ENCODE results near the gene MAPK7. TPM values are rescaled to one million over a fixed set of nuclear protein-coding genes. Genes with fewer than 3 reads are reported as not detected.

The MAPK7 gene
- 18.9 and 22.6 TPM in 2 replicates for total RNA-seq

DNA sequence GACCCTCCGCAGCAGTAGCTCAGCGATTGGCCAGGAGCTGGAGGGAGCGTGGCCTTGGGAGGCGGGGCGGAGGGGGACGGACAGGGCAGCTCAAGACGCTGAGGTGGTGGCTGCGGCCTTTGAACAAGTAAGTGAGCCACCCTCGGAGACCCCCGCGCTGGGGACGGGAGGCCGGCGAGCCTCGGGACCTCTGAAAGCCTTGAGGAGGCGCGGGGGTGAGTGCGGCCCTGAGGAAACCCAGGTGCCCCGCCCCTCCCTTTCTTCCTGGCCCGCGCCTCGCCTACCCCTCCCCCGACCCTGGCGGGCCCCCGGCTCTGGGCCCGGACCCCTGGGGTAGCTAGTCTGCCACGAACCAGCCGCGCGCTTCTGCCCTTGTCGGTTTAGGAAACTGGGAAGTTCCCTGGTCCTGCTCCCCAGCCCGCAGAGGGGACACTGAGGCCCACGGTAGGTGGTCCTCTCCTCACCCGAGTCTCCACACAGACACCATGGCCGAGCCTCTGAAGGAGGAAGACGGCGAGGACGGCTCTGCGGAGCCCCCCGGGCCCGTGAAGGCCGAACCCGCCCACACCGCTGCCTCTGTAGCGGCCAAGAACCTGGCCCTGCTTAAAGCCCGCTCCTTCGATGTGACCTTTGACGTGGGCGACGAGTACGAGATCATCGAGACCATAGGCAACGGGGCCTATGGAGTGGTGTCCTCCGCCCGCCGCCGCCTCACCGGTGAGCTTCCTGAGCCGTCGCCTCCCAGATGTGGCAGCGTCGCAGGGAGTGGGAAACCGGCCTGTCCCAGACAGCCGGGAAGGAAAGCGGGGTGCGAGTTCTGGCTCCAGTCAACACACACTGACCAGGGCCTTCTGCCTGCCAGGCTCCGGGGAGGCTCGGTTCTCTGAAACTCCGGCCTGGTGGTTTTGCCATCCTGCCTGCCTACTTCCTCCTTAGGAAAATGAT lies at the start of gene MAPK7:
Gene MAPK7, plus strand, starts transcription at position 83 of the 945 bp plus-strand sequence. Its CDS starts 403 bp downstream, at position 486.
- peaks cover 26% of the 10 kb centered on the region for H3K36me3 Mint-ChIP-seq (ENCODE audit: low read depth)
- no peak for DNase-seq (ENCODE audit: low spot score)
- H3K4me3 Mint-ChIP-seq (ENCODE audit: low read depth): peak within 1 kb of the TSS; percentile 98
- no peaks in the 10 kb centered on the region for H3K27me3 Mint-ChIP-seq (ENCODE audit: low read depth)
- intact Hi-C loops (cut with micrococcal nuclease): loop anchor here (1.0 to 10.0 kb wide), 5 partner anchors 16 to 1191 kb away; partner anchors contain the start of genes ALDH3A2 and B9D1
- H3K27ac Mint-ChIP-seq: peak within 1 kb of the TSS; percentile 97
- peaks cover 21% of the 10 kb centered on the region for H3K4me1 Mint-ChIP-seq (ENCODE audit: low read depth)
- no peaks in the 10 kb centered on the region for H3K9me3 Mint-ChIP-seq

DNA sequence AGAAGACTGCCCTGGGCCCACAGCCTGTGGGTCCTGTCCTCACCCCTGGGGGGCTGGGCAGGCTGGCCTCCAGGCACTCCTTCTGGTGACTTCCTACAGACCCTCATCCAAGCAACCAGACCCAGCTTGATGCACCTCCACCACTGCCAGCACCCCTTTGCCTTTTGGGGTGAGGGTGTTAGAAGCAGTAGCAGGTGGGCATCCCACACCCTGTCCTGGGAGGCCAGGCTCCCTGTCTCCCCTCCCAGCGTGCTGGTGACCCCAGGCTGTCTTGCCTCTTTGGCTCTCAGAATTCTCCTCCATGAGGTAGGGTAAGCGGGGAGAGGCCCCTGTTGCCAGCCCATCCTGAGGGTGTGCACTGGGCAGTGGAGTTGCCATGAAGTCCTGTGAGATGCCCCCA lies 49.2 kb upstream of the MAPK7 start:
- H3K4me3 Mint-ChIP-seq (ENCODE audit: low read depth): no peak overlapping the region
- intact Hi-C loops (cut with micrococcal nuclease): no loop called here
- peaks cover 6% of the 10 kb centered on the region for H3K27me3 Mint-ChIP-seq (ENCODE audit: low read depth)
- DNase-seq (ENCODE audit: low spot score): no peak
- peaks cover 3% of the 10 kb centered on the region for H3K4me1 Mint-ChIP-seq (ENCODE audit: low read depth)
- no peak overlapping the region for H3K27ac Mint-ChIP-seq
- H3K9me3 Mint-ChIP-seq: peaks cover 13% of the 10 kb centered on the region
- H3K36me3 Mint-ChIP-seq (ENCODE audit: low read depth): no peaks in the 10 kb centered on the region

DNA sequence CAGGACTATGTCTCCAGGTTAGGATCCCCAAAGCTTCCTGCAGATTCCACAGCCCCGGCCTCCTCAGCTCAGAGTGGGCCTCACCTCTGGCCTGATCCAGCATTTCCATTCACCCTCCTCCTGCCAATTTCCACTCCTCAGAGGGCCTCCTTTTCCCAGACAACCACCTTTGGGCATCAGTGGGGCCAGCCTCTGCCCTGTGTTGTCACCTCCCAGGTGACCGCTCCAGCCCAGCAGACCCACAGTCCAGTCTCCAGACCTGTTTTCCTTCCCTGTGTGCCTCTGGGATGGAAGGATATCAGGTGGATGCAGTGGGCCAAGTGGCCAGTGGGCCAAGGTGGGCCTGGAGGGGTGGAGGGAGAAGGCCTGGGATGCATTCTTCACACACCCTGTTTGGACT lies 48.5 kb upstream of the MAPK7 start:
- H3K27me3 Mint-ChIP-seq (ENCODE audit: low read depth): peaks cover 6% of the 10 kb centered on the region
- intact Hi-C loops (cut with micrococcal nuclease): no loop called here
- DNase-seq (ENCODE audit: low spot score): no peak
- H3K36me3 Mint-ChIP-seq (ENCODE audit: low read depth): no peaks in the 10 kb centered on the region
- H3K4me3 Mint-ChIP-seq (ENCODE audit: low read depth): no peak overlapping the region
- H3K27ac Mint-ChIP-seq: no peak overlapping the region
- peaks cover 3% of the 10 kb centered on the region for H3K4me1 Mint-ChIP-seq (ENCODE audit: low read depth)
- H3K9me3 Mint-ChIP-seq: peaks cover 10% of the 10 kb centered on the region

DNA sequence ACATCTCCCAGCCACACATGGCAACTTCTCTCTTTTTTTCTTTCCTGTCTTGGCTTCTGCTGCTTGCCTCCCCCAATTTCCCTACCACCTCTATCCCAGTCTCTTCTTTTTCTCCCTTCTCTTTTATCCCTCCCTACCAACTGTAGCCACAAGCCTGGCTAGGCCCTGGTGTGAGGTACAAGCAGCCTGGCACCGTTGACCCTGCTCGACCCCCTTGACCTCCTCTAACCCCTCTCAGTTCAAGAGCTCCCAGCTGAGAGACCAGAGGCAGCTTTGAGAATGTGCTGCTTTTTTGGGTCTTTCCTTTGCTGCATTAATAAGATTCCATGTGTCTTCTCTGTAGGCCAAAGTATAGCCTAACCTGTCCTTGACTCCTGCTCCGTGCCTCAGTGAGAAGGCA lies 48.0 kb upstream of the MAPK7 start:
- intact Hi-C loops (cut with micrococcal nuclease): no loop called here
- Mint-ChIP-seq H3K4me3 (ENCODE audit: low read depth) (no peak overlapping the region), H3K4me1 (ENCODE audit: low read depth) (peaks cover 3% of the 10 kb centered on the region)

DNA sequence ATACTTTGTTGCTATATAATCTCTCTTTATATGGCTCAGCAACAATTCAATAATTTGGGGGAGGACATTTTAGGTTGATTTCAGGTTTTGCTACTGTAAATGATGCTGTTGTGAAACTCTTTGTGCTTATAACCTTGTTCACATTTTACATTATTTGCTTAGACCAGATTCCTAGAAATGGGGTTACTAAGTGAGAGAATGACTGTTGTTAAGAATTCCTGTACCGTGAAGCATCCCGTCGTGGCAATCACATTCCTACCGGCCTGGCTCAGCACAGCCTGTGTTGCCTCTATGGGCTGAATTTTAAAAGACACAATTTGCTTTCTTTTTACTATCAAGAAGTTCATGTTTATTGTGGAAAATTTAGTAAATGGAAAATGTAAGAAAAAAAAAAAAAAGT lies 47.2 kb upstream of the MAPK7 start:
- Mint-ChIP-seq H3K9me3 (no peaks in the 10 kb centered on the region), H3K4me3 (ENCODE audit: low read depth) (no peak overlapping the region), H3K27ac (no peak overlapping the region), H3K36me3 (ENCODE audit: low read depth) (no peaks in the 10 kb centered on the region), H3K27me3 (ENCODE audit: low read depth) (peaks cover 2% of the 10 kb centered on the region), H3K4me1 (ENCODE audit: low read depth) (peaks cover 3% of the 10 kb centered on the region)
- intact Hi-C loops (cut with micrococcal nuclease): no loop called here
- DNase-seq (ENCODE audit: low spot score): no peak

More for the DNA sequence above, 48.0 kb upstream of the MAPK7 start:
- H3K27ac Mint-ChIP-seq: no peak overlapping the region
- no peak for DNase-seq (ENCODE audit: low spot score)
- H3K9me3 Mint-ChIP-seq: peaks cover 6% of the 10 kb centered on the region
- no peaks in the 10 kb centered on the region for H3K36me3 Mint-ChIP-seq (ENCODE audit: low read depth)
- H3K27me3 Mint-ChIP-seq (ENCODE audit: low read depth): peaks cover 2% of the 10 kb centered on the region

DNA sequence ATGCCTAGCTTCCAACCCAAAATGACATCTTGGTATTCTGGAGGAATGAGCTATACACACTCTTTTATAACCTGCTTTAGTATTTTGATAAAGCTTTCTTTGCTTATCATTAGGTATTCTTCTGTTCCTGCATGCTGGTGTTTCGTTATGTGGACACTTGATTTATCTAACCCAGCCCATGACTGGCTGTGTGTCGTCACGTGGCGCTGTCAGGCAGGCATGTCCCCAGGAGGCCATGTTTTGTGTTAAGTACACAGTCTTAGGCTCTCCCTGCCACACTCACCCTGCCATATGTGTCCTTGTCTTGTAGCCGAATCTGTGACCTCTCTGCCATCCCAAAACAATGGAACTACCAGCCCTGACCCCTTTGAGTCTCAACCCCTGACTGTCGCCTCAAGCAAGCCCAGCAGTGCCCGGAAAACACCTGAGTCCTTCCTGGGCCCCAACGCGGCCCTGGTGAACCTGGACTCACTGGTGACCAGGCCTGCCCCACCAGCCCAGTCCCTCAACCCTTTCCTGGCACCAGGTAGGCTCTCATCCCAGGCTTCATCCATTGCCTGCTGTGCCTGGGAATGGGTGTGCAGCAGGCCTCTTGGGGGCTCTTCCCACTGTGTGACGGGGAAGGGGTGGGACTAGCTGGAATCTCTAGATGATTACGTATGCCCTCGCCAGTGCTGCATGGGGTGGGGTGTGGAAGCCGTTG lies 46.6 kb upstream of the MAPK7 start:
- DNase-seq (ENCODE audit: low spot score): no peak
- no peak overlapping the region for H3K27ac Mint-ChIP-seq
- intact Hi-C loops (cut with micrococcal nuclease): no loop called here
- peaks cover 2% of the 10 kb centered on the region for H3K27me3 Mint-ChIP-seq (ENCODE audit: low read depth)
- peaks cover 3% of the 10 kb centered on the region for H3K4me1 Mint-ChIP-seq (ENCODE audit: low read depth)
- H3K4me3 Mint-ChIP-seq (ENCODE audit: low read depth): no peak overlapping the region
- H3K9me3 Mint-ChIP-seq: no peaks in the 10 kb centered on the region
- H3K36me3 Mint-ChIP-seq (ENCODE audit: low read depth): no peaks in the 10 kb centered on the region

DNA sequence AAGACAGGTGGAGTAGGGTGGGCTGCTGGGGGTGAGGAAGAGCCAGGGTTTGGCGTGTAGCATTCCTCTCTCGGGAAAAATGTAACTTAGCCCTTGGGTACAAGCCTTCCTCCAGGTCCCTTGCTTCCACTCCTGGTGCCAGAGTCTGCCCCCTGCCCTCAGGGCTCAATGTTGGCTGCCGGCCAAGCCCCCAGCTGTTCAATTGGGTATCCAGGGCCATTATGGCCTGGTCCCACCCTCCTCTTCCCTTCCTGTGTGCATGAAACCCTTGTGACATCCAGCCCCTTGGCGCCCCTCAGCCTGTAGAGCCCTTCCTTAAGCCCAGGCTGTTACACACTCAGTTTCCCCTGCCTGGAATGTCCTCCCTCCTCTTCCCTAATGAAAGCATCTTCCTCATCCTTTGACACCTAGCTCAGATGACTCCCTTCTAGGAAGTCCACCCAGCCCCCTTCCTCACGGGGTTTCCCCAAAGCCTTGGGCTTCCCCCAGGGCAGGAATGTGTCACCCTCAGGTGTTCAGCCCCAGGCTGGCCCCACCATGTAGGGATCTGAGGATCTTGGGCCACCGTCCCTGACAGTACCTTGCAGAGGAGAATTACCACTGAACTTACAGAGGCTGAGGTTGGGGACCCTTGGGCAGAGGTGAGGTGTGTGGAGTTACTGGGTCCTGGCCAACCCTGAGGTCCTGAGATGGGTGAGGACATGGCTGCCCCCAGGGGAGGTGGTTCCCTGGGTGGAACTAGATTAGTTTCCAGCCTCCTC lies 45.7 kb upstream of the MAPK7 start:
- H3K4me3 Mint-ChIP-seq (ENCODE audit: low read depth): no peak overlapping the region
- H3K4me1 Mint-ChIP-seq (ENCODE audit: low read depth): peaks cover 3% of the 10 kb centered on the region
- intact Hi-C loops (cut with micrococcal nuclease): no loop called here
- H3K9me3 Mint-ChIP-seq: no peaks in the 10 kb centered on the region
- H3K27me3 Mint-ChIP-seq (ENCODE audit: low read depth): peaks cover 2% of the 10 kb centered on the region
- no peak for DNase-seq (ENCODE audit: low spot score)
- H3K36me3 Mint-ChIP-seq (ENCODE audit: low read depth): no peaks in the 10 kb centered on the region
- no peak overlapping the region for H3K27ac Mint-ChIP-seq

DNA sequence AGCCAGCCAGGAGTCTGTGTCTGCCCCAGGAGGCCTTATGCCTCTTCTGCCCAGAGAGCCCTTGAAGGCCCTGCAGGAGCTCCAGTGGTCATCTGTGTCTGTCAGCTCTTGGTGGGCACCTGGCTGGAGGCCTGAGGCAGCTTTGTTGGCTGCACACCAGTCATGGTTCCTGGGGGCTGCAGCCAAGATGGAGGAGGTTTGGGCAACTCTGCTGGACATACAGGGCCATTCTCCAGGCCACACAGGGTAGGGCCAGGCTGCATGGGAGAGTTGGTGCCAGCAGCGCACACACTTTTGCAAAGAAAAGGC lies 45.2 kb upstream of the MAPK7 start:
- Mint-ChIP-seq H3K4me3 (ENCODE audit: low read depth) (no peak overlapping the region), H3K27ac (no peak overlapping the region), H3K36me3 (ENCODE audit: low read depth) (no peaks in the 10 kb centered on the region), H3K9me3 (no peaks in the 10 kb centered on the region), H3K4me1 (ENCODE audit: low read depth) (peaks cover 3% of the 10 kb centered on the region), H3K27me3 (ENCODE audit: low read depth) (peaks cover 2% of the 10 kb centered on the region)
- no peak for DNase-seq (ENCODE audit: low spot score)
- intact Hi-C loops (cut with micrococcal nuclease): no loop called here

DNA sequence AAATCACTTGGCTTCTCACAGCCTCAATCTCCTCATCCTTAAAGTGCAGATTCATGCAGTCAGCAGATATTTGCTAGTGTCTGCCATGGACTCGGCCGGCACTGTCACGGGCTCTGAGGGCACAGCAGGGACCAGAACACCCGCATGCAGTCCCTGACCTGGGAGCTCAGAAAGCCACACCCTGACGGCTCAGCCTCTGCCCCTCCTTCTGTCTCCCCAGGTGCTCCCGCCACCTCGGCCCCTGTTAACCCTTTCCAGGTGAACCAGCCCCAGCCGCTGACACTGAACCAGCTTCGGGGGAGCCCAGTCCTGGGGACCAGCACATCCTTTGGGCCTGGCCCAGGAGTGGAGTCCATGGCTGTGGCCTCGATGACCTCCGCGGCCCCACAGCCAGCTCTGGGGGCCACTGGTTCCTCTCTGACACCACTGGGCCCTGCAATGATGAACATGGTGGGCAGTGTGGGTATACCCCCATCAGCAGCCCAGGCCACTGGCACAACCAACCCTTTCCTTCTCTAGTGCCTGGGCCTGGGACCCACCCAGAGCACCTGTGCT lies 44.5 kb upstream of the MAPK7 start:
- no peak overlapping the region for H3K4me3 Mint-ChIP-seq (ENCODE audit: low read depth)
- H3K9me3 Mint-ChIP-seq: no peaks in the 10 kb centered on the region
- H3K36me3 Mint-ChIP-seq (ENCODE audit: low read depth): no peaks in the 10 kb centered on the region
- peaks cover 3% of the 10 kb centered on the region for H3K4me1 Mint-ChIP-seq (ENCODE audit: low read depth)
- H3K27ac Mint-ChIP-seq: no peak overlapping the region
- intact Hi-C loops (cut with micrococcal nuclease): no loop called here
- no peak for DNase-seq (ENCODE audit: low spot score)
- H3K27me3 Mint-ChIP-seq (ENCODE audit: low read depth): peaks cover 2% of the 10 kb centered on the region

DNA sequence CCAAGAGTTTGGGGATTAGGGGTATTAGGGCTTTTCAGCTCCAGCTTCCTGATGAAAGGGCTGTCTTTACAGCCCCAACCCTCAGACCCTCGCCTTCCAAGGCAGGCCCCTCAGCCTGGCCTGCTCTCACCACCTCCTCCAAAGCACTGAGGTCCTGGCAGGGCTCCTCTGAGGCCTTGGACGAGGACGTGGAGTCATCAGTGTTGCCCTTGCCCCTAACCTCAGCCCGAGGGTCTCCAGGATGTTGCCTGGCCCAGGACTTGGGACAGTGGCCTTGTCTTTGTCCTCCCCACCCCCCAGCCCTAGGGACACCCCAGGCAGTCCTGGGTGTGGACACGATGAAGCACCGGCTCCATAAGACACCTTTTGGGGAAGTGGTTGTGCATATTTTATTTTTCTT lies 44.0 kb upstream of the MAPK7 start:
- no peak overlapping the region for H3K4me3 Mint-ChIP-seq (ENCODE audit: low read depth)
- no peak for DNase-seq (ENCODE audit: low spot score)
- no peak overlapping the region for H3K27ac Mint-ChIP-seq
- H3K27me3 Mint-ChIP-seq (ENCODE audit: low read depth): peaks cover 2% of the 10 kb centered on the region
- peaks cover 3% of the 10 kb centered on the region for H3K4me1 Mint-ChIP-seq (ENCODE audit: low read depth)
- H3K9me3 Mint-ChIP-seq: no peaks in the 10 kb centered on the region
- intact Hi-C loops (cut with micrococcal nuclease): no loop called here
- H3K36me3 Mint-ChIP-seq (ENCODE audit: low read depth): no peaks in the 10 kb centered on the region

DNA sequence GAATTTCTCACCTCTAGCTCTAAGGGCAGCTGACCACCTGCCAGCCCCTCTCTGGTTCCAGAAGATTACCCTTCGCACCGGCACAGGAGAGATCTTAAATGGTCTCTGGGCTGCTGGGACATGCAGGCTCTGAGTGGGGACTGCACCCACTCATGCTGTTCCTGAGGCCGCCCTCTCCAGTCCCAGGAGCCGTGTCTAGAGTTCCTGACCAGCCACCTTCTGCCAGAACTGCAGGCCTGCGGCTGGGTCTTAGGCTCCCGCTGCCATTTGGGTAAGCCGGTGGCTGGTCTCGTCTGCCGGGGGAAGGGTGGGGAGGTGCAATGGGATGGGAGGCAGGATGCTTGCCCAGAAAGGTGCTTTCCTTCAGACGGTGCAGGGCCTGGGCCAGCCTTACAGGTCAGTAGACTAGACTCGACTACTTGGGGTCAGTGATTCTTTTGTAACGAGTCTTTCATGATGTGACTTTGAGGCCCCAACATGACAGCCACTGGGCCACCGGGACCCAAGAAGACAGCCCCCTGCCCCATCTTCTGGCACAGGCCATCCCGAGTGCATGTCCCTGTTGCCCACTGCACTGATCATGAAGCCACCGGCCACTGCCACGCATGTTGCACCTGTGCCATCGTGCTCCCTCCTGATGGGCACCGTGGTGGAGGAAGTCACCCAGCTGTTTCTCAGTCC lies 42.2 kb upstream of the MAPK7 start:
- H3K9me3 Mint-ChIP-seq: no peaks in the 10 kb centered on the region
- intact Hi-C loops (cut with micrococcal nuclease): loop anchor here (5.0 kb wide), 1 partner anchor 54 kb away; no protein-coding TSS in a partner anchor
- no peak overlapping the region for H3K4me3 Mint-ChIP-seq (ENCODE audit: low read depth)
- no peak overlapping the region for H3K27ac Mint-ChIP-seq
- H3K27me3 Mint-ChIP-seq (ENCODE audit: low read depth): no peaks in the 10 kb centered on the region
- no peak for DNase-seq (ENCODE audit: low spot score)
- H3K36me3 Mint-ChIP-seq (ENCODE audit: low read depth): no peaks in the 10 kb centered on the region
- peaks cover 3% of the 10 kb centered on the region for H3K4me1 Mint-ChIP-seq (ENCODE audit: low read depth)

Data from activated T-helper 2 cell treated with anti-CD3 and anti-CD28 coated beads, Interferon-gamma antibody, Interleukin-2, Interleukin-4, amounts not matched to agents 10 μg/mL and 5 μg/mL and 100 μg/mL, durations not matched to agents 14 hours and 24 hours and 36 hours (primary cell).